GM19193 (cell line): Measurements from ENCODE around the gene CYBC1.

Experiments used
- POLR2A ChIP-seq: IDR thresholded peaks from 4 replicates; pipeline ENCODE4 v1.6.1; 2011; ENCODE audit not compliant: insufficient read depth, insufficient read length; ENCODE audit errors: extremely low read depth

CYBC1 gene

DNA sequence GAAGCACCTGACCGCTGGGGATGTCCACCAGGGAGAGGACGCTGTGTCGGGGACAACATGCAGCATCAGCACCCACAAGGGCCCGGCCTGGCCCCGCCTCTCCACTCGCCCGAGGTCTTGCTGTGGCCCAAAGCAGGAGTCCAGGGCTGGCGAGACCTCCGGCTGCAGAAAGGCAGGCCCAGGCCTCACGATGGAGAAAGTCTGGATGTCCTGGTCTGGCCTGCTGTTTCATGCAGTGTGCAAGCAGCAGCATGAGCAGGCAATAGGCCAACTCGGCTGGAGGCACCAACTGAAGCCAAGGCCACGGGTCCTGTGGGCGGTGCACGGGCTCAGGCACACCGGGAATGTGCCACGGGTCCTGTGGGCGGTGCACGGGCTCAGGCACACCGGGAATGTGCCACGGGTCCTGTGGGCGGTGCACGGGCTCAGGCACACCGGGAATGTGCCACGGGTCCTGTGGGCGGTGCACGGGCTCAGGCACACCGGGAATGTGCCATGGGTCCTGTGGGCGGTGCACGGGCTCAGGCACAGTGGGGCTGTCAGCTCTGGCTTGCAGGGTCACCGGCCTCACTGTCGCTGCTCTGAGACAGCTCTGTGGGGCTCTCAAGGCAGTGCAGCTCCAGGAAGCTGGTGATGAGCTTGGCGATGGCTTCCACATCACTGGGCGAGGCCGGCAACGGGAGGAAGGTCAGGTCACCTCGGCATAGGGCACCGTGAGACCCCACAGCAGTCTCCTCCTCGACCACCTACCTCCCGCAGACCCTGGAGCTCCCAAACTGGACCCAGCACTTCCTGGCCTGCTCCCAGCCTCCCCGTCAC is 6.9 kb downstream of the CYBC1 start:
- TF ChIP-seq POLR2A: no peak

DNA sequence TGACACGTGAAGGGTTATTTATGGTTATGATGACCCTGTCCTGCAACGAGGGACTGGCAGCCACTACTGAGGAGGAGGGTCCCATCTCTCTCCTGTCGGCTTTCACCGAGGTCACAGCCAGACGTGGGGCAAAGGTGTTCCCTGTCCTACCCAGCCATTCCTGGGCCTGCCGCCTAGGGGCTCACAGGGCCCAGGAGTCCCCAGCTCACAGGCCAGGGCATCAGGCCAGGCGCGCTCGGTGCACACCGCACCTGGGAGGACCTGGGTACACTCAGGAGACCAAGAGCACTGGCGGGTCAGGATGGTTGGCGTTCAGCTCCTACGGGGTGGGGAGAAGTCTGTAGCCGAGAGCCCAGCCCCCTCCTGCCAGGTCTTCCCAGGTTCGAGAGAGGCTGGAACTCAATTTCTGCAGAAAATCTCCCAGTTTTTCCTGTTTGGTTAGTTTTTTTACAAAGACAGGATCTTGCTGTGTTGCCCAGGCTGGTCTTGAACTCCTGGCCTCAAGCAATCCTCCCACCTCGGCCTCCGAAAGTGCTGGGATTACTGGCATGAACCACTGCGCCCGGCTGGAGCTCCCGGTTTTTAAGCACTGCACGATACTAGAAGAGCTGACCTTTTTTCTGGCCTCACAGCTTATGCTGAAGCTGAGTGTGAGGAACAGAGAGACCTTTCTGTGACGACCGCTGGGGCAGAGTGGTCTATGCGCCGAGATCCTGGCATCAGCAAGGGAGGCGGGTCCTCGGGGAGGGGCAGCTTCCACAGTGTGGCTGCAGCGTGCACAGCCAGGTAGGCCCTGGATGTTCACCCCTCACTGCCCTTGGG is 7.7 kb downstream of the CYBC1 start:
- TF ChIP-seq POLR2A: no peak

DNA sequence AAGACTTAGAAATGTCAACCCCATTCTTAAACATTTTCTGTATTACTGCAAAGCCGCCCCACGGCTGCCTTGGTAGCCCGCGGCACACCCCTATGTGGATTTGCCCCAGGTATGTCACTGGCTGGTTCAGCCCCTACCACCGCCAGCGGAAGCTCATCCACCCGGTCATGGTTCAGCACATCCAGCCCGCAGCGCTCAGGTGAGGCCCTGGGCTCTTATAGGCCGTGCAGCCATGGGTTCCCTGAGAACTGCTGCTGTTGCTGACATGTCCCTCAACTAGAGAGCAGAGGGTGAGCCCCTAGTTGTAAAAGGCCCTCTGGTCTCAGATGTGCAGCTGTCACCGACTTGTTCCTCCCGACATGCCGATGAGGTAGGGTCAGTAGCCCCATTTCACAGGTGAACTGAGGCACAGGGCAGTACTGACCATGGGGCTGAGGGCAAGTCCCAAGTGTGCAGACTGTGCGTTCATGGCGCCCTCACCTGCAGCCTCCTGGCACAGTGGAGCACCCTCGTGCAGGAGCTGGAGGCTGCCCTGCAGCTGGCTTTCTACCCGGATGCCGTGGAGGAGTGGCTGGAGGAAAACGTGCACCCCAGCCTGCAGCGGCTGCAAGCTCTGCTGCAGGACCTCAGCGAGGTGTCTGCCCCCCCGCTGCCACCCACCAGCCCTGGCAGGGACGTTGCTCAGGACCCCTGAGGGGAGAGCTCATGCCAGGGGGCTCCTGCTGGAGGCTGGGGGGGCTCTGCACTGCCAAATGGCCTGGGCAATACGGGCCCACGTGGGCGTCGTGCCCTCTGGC is 8.7 kb downstream of the CYBC1 start:
- peak; percentile 31 for TF ChIP-seq POLR2A

DNA sequence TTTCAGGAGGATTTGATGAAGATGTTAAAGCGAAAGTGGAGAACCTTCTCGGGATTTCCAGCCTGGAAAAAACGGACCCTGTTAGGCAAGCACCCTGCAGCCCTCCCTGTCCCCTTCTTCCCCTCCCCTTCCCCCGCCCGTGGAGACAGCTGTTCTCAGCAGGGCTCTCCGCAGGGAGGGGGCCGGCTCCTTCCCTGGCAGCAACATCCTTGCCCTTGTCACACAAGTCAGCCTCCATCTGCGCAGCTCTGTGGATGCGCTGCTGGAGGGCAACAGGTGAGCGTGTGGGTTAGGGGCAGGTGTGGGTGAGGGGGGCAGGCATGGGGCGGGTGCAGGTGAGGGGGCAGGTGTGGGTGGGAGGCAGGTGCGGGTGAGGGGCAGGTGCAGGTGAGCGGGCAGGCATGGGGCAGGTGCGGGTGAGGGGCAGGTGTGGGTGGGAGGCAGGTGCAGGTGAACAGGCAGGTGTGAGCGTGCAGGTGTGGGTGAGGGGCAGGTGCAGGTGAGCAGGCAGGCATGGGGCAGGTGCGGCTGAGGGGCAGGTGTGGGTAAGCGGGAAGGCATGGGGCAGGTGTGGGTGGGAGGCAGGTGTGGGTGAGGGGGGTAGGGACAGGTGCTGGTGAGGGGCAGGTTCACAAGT is 9.4 kb downstream of the CYBC1 start:
- TF ChIP-seq POLR2A: no peak

DNA sequence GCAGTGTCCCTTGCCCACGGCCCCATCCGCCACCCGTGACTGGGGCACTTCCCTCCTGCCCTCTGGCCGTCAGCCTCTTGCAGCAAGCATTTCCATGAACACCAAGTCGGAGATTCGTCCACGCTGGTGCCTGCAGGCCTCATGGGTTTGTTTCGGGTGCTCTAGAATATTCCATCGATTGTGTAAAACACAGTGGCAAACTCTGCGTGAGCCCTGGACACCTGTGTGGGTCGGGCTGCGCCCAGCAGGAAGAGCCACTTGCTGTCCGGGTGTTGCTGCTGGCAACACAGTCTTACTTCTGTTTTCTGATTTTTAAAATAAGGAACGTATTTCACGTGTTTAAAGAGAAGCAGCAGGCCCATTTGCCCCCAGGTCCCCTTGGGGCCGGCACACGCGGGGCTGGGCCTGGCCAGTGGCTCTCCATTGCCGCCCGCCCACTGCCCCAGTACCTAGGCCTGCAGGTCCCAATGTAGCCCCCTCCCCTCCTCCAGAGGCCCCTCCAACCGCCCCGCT is 10.0 kb downstream of the CYBC1 start:
- peak; percentile 46 for TF ChIP-seq POLR2A

DNA sequence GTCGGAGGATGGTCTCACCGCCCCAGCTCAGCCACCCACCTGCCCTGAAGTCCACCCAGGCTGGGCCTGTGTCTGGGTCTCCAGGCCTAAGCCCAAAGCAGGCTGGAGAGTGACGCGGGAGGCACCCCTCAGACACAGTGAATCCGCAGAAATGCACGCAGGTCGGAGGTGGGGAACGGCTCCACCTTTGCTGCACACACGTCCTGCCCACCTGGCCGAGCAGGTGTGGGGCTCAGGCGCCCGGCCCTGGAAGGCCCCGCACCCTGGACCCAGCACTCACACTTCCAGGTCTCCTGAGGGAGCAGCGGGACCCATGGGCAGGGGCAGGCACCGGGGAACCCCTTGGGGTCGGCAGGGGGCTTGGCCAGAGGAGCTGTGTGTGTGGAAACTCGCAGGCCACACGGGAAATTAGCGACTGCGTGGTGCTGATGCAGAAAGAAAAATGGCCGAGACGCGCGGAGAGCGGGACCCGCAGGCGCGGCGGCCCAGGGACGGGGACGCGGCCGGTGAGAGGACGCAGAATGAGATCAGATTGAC is 10.7 kb downstream of the CYBC1 start:
- peak; percentile 24 for TF ChIP-seq POLR2A

DNA sequence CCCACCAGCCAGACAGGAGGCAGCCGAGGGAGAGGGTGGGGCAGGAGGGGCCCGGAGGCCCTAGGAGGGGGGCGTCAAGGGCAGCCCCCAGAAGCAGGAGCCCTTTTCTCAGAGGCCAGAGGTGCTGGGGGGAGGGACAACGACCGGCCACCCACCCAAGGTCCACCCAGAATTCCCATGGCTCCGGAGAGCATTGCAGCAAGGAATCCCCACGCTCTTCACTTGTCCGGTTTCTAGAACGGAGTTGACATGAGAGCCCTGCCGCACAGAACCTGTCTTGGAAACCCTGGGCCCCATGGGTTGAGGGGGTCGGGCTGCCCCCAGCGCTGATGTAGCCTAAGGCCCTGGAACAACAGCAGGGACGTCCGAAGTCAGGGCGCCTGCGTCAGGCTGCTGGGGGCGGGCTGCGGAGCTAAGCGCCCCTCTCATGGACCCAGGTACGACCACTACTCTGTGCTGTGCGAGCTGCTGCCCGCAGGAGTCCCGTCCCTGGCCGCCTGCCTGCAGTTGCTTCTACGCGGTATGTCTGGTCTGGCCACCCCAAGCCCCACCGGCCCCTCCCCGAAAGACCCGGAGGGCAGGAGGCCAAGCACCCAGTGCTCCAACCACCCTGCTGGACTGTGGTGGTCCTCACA is 11.2 kb downstream of the CYBC1 start:
- TF ChIP-seq POLR2A: no peak

DNA sequence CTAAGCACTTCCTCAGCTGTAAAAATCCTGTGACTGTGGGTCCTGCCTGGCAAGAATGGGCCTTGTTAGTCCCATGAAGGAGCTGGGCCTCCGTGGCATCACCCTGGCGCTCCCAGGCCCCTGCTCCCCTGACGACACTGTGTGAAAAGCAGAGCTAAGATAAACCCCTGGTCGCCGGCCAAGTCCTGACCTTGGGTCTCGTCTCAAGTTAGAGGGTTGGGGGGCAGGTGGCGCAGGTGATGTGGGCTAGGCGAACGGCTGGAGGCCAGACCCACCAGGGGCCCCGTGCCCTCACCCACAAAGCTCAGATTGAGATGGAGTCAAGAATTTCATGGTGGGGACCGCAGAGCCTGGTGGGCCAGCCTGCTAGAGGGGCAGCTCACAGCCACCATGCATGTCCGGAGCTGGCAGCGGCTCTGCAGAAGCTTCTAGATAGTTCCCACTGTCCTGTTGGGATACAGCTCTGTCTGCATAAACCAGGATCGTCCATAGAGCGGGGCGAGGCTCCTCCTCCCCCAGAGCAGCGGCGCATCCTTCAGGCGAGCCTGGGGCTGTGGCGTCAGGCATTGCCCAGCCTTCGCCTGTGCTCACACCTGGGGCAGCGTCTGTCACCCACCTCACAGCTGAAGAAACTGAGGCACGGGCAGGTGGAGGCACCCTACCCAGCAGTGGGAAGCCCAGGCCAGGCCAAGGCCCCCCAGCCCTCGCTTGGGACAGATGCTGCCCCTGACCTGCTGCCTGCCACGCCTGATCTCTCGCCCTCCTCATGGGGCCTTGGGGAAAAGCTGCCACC is 12.0 kb downstream of the CYBC1 start:
- no peak for TF ChIP-seq POLR2A

DNA sequence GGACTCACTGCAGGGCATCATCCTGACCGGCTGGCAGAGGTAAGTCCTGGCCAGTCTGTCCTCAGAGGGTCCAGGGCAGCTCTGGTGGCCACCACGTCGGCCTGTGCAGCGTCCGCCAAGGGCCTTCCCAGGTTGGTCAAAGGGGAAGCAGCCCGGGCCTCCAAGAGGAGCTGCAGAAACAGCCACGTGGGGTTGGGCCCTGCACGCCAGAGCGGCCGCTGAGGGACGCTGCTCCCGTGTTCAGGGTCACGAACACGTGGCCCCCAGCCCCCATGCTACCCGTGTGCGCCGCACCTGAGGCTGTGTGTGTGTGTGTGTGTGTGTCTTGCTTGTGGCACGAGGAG is 13.3 kb downstream of the CYBC1 start:
- no peak for TF ChIP-seq POLR2A

DNA sequence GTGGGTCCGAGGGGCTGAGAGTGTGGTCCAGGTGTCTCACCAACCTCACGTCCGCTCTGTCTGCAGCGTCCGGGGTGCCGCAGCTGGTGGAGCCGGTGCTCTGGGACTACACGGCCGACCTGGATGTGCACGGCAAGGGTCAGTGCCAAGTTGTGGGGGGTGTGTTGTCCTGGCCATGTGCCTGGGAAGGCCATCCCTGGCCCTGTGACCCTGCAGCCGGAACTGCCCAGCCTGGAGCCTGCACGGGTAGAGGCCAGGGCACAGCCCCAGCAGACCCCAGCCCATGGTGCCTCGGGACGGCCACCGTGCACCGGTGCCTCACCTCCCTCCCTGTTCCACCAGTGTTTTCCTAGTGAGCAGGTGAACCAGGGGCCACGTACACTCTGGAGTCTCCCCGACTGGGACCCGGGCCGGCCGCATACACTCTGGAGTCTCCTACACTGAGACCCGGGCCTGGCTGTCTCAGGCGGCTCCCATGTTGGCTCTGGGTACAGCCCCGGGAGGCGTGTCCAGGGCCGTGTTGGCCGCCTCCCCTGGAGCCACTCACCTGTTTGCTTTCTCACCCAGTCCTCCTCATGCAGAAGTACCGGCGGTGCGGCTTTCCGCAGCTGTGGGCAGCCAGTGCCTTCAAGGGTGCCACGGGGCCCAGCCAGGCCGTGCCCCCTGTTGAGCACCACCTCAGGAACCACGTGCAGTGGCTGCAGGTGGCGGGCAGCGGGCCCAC is 13.8 kb downstream of the CYBC1 start:
- TF ChIP-seq POLR2A: peak; percentile 1

DNA sequence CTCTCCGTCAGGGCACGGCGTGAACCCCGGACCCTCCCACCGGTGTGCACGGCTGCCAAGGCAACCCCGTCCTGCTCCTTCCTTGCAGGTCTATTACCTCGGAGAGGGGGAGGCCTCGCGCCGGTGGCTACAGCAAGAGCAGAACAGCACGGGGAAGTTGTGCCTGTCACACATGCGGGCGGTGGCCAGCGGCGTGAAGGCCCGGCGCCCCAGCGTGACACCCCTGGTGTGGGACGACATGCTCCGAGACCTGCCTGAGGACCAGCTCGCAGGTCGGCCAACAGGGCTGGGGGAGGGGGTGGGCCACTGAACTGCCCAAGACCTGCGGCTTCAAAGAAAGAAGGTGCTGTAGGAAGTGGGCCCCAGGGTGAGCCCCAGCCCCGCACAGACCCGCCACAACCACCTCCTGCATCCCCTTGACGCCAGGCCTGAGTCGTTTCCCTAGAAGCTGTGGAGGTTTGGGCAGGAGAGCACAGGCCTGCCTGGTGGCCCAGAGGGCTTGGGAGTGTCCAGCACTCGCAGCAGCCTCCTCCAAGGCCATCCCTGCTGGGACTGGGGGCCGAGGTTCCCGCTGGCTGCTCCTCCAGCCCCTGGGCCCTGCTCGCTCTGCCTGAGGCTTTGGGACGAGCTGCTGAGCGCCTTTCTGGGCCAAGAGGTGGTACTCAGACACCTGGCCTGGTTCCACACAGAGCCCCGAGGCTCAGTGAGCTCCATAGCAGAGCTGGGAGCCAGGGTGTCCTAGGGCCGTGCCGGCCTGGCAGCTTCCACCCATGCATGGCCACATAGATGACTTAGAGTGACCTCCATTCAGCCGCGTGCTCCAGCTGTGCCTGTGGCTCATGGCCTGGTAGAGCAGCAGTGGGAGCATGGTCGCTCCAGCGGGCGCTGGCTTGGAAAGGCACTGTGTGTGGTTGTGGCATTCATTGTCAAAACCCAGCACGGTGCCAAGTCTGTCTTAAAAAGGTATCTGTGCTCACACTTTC is 14.7 kb downstream of the CYBC1 start:
- TF ChIP-seq POLR2A: peak; percentile 10
